CD4-positive, alpha-beta T cell treated with Interleukin-6 for 4 hours (primary cell): ENCODE data around the gene FBXO38.

Experiments
- DNase-seq: peaks from one replicate; pipeline ENCODE4 v3.0.0-alpha.2; 2020; ENCODE audit warnings: mixed read lengths

Gene FBXO38

GRCh38 chr5:148384380-148384737 is 601 bp downstream of the FBXO38 start:
- no peak for DNase-seq

- no peak for DNase-seq
Measured at GRCh38 chr5:148385094-148385493, 1.3 kb downstream of the FBXO38 start.

GRCh38 chr5:148386041-148386440 is 2.3 kb downstream of the FBXO38 start:
- no peak for DNase-seq

DNA sequence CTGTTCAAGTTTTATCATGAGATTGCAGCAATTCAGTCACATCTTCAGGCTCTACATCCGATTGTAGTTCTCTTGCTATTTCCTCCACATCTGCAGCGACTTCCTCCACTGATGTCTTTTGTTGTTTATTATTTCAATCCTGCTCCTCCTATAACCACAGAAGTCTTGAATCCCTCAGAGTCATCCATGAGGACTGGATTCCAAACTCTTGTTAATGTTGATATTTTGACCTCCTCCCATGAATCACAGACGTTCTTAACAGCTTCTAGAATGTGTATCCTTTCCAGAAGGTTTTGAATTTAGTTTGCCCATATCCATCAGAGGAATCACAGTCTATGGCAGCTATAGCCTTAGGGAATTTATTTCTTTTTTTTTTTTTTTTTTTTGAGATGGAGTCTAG is 3.6 kb downstream of the FBXO38 start:
- no peak for DNase-seq

DNA sequence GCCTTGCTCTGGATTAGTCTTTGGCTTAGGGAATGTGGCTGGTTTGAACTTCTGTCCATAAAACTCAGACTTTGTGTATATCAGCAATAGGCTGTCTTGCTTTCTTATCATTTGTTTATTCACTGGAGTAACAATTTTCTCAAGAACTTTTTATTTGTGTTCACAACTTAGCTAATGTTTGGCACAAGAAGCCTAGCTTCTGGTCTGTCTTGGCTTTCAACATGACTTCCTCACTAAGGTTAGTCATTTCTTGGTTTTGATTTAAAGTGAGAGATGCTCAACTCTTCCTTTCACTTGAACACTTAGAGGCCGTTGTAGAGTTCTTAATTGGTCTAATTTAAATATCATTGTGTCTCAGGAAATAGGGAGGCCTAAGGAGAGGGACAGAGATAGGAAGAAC is 4.9 kb downstream of the FBXO38 start:
- DNase-seq: no peak

GRCh38 chr5:148390914-148391313 is 7.2 kb downstream of the FBXO38 start:
- no peak for DNase-seq

DNA sequence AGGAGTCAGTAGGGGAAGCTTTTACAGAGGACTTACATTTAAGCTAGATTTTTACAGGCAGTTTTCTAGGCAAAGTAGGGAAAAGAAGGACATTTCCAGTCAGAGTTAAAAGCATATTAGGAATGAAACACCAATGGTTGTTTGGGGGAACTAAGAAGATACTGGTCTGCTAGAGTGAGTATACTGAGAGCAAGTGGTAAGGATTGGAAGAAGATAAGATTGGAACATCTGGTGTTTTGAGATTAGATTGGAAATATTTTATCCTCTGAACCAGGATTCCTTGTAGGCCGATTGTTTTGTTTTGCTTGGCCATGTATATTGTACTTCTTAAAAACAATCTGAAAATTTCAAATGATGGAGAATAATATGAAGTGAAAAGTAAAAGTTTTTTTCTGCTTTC is 7.7 kb downstream of the FBXO38 start:
- no peak for DNase-seq

DNA sequence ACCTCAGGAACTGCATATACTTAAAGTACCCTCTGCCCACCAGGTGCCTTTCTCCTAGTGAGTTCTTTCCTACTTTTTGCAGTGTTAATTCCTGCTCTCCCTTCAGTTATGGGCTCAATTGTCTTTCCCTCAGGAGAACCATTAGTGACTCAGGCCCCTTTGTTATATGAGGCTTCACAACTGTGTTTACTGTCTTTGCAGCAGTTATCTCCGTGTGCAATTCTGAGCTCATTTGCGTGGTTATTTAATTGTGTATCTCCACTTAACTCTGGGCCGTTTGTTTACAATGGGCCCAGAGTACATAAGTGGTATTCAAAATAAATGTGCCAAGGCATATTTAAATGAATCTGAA is 9.6 kb downstream of the FBXO38 start:
- DNase-seq: no peak

- no peak for DNase-seq
Measured at GRCh38 chr5:148394587-148395019, 10.8 kb downstream of the FBXO38 start.

DNA sequence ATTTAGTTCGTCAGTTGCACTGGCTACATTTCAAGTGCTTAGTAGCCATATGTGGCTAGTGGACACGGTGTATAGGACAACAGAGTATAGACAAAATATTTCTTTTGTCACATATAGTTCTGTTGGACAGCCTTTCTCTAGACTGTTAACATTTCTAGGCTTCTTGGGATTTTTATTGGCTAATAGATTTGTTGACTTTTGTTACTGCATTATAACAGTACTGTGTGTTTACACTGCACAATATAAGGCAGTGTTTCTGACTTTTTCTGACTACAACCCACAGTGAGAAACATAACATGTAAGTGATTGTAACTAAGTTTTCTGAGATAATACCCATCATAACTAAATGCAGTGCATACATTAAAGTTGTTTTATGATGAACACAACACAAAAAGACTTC is 11.3 kb downstream of the FBXO38 start:
- DNase-seq: no peak

GRCh38 chr5:148397968-148398595 is 14.3 kb downstream of the FBXO38 start:
- no peak for DNase-seq

- no peak for DNase-seq
Measured at GRCh38 chr5:148398698-148399121, 15.0 kb downstream of the FBXO38 start.

GRCh38 chr5:148401604-148402003 is 17.8 kb downstream of the FBXO38 start:
- no peak for DNase-seq

DNA sequence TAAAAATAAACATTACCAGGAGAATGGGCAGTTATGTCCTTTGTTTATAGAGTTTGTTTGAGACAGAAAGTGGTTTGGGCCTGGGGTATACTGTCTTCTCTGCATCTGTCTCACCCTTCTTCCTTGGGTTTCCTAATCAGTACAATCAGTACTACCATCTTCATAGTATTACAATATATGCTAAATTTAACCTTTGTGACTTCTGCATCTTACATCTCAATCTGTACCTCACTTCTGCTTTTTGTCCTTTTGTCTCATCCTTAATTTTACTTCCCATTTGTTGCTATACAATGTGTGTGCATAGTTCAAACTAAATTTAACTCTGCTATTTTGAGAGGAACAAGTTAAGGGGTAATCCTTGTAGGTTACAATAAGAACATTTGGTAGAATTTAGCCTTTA is 19.6 kb downstream of the FBXO38 start:
- no peak for DNase-seq

DNA sequence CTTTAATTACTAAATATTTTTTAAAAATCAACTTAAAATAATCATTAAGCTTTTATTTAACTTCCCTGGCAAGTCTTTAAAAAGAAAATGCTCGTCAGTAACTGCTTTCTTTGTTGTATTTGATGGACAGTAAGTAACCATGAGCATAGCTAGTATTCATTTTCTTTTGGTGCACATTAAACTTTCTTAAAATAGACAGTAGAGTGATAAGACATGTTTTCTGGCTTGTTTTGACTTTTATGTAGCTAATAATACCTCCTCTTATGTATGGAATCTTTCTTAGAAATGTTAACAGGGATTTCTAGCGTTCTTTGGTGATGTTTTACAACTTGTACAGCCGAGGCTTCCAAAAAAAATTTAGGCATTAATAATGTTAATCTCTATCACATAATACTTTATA is 22.6 kb downstream of the FBXO38 start:
- DNase-seq: no peak

- DNase-seq: no peak
Measured at GRCh38 chr5:148408092-148408491, 24.3 kb downstream of the FBXO38 start.

DNA sequence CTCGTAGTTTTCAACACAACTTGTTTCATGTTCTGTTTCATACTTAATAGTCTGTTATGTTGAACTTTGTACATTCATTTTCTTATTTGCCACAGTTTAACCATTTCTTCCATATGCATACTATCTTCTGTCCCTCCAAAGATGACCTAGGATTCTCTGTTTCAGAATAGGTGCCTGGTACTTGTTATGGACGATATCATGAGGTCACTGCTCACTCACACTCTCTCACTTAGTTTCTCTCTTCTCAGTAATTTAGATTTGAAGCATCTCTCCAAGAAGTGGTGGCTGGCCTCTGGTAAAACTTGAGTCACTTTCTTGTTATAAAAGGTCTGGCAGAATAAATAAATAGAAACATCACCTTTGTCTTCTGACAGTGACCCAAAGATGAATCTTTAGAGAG is 28.4 kb downstream of the FBXO38 start:
- no peak for DNase-seq

DNA sequence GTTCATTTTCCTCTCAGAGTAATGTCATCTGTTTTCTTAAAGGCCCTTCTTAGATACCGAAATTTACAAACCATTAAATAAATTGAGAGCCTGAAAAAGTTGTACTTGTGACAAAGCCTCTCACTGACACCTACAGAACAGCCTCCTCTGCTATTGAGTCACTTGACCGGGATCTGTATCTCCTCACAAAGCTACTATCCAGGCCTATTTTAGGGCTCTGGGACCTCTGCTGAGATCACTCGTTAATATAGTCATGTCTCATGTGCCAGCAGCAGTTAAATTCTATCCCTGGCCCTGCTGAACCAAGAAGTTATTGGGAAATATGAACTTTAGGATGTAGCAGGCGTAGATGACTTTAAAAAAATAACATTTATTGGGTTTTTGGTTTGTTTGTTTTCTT is 31.1 kb downstream of the FBXO38 start:
- no peak for DNase-seq

- DNase-seq: no peak
Measured at GRCh38 chr5:148416416-148416815, 32.7 kb downstream of the FBXO38 start.

GRCh38 chr5:148416921-148417320 is 33.2 kb downstream of the FBXO38 start:
- no peak for DNase-seq

DNA sequence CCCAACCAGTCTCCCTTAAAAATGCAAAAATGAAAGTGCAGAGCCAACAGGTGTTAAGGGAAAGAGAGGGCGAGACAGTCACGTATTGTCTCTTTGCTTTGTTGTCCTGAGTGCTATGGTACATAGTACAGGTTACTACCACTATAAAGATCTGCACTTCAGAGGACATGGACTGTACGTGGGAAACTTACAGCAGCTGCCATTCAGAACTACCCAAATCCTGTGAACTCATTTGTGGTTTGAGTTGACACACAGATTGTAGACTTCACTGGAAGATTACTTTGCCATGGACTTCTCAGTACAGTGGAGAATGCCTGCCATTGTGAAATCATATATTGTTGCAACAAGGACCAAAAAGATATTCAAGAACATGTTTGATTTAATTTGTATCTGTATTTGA is 34.8 kb downstream of the FBXO38 start:
- DNase-seq: no peak

DNA sequence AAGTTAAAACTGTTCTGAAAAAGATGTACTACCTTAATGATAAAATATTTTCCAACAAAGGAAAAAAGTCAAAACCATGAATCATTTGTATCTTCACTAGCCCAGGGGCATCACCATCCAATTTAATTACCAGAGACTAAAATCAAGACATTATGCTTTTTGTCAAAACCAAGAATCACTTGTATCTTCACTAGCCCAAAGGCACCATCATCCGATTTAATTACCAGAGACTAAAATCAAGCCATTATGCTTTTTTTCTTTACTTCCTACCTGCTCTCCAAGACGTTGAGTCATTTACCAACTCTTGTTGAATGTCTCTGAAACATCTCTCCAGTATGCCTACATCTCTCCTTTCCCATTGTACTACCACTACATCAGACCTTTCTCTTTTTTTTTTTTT is 37.9 kb downstream of the FBXO38 start:
- no peak for DNase-seq

DNA sequence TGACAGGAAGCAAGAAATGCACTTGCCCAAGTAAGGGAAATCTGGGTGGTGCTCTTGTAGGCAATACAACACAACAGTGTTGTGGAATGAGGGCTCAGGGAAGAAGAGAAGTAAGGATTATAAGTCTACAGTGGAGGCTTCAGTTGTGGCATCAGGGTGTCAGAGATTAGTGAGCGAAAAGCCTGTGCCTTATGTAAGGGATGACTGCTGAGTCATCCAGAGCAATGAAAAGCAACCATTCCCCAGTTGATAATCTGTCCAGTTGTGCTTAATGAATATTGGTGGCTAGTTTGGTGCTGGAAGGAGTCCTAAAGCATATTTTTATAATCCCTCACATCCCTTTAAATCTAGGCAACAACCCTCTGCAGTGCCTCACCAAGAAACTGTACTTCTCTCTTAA is 42.0 kb downstream of the FBXO38 start:
- DNase-seq: no peak

DNA sequence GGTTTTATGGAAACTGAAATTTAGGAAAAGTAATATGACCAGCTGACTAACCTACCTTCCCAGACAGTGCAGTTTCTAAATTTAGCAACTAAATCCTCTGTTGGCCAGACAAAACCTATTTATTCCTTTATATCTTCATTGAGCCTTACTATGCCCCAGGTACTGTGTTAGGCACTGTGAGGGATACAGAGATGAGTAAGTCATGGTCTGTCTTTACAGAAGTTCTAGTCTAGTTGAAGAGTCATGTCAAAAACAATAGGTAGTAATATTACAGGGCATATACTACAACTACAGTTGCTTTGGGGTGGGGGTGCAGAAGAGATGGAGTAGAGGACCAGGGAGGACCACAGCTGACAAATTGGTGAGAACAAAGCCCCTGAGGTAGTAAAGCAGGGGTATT is 42.8 kb downstream of the FBXO38 start:
- no peak for DNase-seq

DNA sequence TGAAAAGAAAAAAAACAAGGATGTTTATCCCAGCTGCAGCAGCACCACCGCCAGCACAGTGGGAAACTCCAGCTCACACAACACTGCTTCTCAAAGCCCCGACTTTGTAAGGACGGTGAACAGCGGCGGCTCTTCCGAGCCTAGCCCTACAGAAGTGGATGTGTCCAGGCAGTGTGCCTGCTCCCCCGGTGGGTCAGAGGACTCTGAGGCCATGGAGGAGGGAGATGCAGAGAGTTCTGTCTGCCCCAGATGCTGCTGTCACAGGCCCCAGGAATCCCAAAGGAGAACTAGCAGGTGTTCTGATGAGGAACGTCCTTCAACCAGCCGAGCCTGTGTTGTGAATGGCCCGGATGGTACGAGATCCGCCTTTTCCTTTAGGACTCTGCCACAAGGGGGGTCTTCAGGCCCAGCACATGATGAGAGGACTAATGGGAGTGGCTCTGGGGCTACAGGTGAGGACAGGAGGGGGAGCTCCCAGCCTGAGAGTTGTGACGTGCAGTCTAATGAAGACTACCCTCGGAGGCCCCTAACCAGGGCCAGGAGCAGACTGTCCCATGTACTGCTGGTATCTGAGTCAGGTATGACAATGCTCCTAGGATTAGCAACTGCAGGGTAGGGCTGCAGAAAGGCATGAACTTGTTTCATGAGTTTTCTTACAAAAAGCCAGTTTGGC is 43.7 kb downstream of the FBXO38 start:
- no peak for DNase-seq
